Colon (tissue), 2 donors: ENCODE data around the gene CALML6.

Experiments used
- FAIRE-seq: peaks from 2 replicates; lab custom pipeline; 2012; peaks lifted over from hg19 to GRCh38; lab: Jason Lieb, UNC
- donor health status: control.
- donor health status: control.

The CALML6 gene

DNA sequence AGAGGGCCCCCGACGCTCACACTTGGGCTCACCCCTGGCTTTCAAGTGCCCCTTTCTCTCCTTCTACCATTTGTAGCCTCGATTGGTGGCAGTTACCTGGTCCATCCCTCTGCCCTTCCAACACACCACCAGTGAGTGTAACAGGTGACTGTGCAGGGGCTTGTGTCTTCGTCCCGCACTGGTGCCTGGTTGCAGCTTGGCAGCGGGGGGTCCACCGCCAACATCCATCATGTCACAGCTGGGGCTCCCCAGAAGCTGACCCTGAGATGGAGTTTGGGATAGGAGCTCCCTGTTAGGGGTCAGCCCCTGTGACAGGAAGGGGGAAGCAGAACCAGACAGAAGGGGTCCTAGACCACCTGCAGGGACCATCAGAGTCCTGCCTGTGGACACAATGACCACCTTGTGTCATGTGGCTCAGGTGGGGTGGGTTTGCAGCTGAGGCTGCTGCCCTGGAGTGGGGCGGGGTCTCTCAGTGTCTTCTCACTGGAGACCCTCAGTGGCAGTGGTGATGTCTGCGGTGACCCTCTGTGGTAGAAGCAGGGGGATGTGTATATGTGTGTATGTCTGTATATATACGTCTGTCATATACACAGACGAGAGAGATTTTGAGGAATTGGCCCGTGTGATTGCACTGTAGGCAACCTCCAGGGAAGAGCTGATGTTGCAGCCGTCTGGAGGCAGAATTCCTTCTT is 3.6 kb upstream of the CALML6 start:
- FAIRE-seq: no peak

DNA sequence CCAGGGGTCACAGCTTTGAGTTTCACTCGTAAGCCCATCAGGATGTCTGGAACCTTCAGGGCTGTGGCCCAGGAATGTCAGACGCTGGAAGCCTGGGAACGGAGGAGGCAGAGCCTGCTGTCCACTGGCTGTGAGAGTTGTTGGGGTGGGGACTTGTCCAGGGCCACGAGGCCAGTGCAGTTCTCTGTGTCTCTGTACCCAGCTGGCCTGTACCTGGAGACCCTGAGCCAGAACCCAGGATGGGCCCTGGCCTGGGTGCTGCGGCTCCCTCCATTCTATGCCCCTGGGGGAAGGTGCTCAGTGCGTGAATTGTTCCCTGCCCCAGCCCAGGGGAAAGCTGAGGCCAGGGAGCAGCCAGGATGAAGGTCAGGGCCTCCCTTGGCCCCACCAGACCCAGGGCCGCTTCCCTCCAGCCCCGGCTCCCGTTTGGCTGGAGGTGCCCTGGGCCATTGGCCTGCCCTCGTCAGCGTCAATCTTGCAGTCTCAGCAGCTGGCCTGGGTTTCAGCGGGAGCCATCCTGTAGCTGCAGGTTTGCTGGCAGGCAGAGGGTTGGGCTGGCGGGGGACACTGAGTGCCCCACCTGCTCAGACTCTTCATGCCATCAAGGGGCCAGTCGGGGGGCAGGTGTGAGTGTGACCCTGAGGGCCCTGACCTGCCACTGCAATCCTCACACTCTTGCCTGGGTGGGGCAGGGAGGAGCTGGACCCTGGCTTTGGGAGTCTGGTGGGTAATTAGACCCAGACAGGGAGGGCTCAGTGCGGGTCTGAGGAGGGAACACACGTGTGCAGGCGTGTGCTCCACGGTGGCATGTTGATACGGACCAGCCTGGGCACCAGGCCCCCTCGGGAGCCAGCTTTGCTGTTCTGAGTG is 724 bp upstream of the CALML6 start:
- FAIRE-seq: no peak

GRCh38 chr1:1915911-1916840 is 1.1 kb downstream of the CALML6 start:
- FAIRE-seq: no peak

DNA sequence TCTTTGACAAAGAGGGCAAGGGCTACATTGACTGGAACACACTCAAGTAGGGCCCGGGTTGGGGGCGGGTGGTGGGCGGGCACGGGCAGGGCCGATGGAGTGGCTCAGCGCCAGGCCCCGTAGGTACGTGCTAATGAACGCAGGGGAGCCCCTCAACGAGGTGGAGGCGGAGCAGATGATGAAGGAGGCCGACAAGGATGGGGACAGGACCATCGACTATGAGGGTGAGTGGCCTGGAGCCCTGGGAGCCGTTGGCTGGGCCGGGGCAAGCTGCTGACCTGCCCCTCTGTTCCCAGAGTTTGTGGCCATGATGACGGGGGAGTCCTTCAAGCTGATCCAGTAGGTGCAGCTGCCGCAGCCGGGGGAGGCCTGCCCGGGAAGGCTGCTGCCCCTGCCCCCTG is 1.8 kb downstream of the CALML6 start:
- FAIRE-seq: no peak

GRCh38 chr1:1917304-1917976 is 2.4 kb downstream of the CALML6 start:
- no peak for FAIRE-seq

- no peak for FAIRE-seq
These were observed 3.2 kb downstream of the CALML6 start for GRCh38 chr1:1917995-1918900.

GRCh38 chr1:1918901-1919303 is 3.8 kb downstream of the CALML6 start, which contains the start of gene TMEM52:
TSS of gene TMEM52 (minus strand) at chr1:1919279. CDS start at chr1:1919265, 14 bp downstream.
- FAIRE-seq: no peak

- FAIRE-seq: no peak
These were observed 4.4 kb downstream of the CALML6 start for GRCh38 chr1:1919304-1920056.

- FAIRE-seq: no peak
These were observed 5.1 kb downstream of the CALML6 start for GRCh38 chr1:1920057-1920607.

DNA sequence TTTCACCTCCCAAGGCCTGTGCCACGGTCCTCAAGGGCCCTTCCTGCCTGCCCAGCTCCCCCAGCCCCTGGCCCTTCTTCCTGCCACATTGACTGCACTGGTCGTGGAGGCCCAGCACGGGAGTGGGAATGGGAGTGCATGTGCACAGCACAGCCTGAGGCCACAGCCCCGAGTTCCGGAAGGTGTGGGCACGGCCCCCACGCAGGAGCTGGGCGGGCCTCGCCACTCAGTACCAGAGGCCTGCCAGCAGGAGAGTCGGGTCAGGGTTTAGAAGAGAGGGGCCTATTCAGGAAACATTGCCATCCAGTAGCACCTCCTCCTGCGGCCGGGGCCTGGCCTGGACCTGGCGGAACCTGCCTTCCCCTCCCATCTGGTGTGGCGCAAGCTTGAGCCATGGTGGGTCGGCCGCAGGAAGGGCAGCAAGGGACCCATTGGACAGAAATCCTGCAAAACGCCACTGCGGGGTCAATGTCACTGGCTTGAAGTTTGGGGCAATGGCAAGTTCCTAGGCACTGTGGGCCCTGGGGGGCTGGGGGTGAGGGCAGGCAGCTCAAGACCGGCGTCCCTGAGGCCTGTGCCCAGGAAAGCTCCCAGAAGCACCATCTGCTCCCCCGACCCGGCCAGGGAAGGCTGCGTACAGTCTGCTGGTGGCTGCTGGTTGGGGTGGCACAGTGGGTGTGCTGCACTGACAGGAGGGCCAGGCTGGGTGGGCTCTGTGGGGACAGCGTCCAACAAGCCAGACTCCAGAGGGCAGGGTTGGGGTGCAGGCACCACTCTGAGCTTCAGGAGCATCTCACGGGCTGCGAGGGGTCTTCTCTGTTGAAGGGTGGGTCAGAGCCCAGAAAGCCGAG is 5.8 kb downstream of the CALML6 start:
- FAIRE-seq: no peak

GRCh38 chr1:1921459-1921862 is 6.4 kb downstream of the CALML6 start:
- FAIRE-seq: no peak

- FAIRE-seq: no peak
These were observed 7.0 kb downstream of the CALML6 start for GRCh38 chr1:1921901-1922701.

DNA sequence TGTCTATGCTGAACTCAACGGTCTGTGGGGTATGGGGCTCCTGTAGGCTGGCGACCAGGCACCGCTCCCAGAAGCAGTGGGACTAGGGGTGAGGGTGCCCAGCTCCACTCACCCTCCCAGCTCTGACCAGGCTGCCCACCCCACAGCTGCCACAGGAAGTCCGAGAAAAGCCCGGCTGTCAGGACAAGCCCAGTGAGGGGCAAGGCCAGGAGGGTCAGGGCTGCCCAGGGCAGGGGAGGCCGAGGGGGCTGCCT is 7.6 kb downstream of the CALML6 start:
- no peak for FAIRE-seq

DNA sequence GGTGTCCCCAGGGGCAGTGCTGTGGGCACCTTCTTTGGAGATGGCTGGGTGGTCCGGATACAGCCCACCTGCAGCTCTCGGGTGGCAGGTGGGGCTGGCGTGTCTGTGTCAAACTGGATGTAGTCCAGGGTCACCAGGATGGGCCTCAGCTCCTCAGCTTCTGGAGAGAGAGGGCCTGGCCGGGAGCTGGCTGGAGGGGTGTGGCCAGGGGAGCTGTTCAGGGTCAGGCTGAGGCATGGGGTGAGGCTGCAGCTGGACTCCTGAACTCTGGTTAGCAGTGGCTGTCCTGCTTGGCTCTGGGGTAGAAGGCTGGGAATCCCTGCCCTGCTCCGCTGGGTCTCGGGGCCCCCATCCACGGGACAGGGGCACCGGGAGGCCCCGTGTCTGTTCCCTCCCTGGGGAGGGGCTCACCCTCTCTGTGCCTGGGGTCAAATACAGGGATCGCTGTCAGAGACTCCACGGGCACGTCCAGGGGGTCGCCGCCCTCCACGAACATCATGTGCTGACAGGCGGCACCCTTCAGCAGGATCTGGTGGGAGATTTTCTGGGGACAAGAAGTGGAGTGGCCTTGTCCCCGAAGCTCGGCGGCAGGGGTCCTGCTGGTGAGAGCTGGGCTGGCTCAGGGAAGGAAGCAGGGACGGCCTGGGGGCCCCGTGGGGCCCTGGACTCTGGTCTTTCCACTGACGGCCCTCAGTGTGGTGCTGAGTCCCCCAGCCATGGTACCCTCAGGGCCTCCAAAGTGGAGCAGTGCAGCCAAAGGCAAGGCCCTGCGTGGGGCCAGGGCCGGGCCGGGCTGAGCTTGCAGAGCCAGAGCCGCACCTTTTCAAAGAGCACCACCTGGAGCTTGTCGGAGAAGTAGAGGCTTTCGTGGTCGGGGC is 8.1 kb downstream of the CALML6 start:
- no peak for FAIRE-seq

DNA sequence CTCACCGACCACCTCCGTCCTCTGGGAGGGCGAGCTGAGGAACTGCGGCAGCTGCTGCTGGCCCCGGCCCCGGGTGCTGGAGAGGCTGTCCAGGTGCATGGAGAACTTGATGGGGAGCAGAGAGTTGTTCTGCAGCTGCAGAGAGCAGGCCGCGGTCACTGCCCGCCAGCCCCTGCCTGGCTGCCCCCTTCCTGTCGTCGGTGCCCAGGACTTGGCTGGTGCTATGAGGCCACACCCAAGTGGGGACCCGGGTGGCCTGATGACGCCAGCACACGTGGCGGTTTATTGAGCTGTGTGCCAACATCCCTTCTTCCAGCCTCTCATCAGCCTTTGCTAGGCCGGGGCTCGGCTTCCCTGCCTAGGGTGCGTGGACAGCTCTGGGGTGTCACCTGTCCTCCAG is 9.3 kb downstream of the CALML6 start:
- FAIRE-seq: no peak

- FAIRE-seq: no peak
These were observed 9.8 kb downstream of the CALML6 start for GRCh38 chr1:1924849-1925248.
